Motor neuron (in vitro differentiated cells): ENCODE data around the gene BRINP2. TPM values are rescaled to one million over a fixed set of nuclear protein-coding genes. Genes with fewer than 3 reads are reported as not detected.

Source experiments
- ATAC-seq, 8 experiments: fragments of 200-7000 bp; cut with Tn5 transposase; replicated peaks in 6 of 8; 2 replicates each; pipeline ENCODE4 v1.8.0; 2021; ENCODE audit warnings: mild to moderate bottlenecking in 8 of 8, moderate library complexity in 8 of 8
- H3K27ac ChIP-seq, 2 donors: fragments of 250-450 bp; sonication (Bioruptor Pico); 2 replicates each; pipeline ENCODE4 v1.9.0; 2021; ENCODE audit warnings: antibody characterized with exemption in 2 of 2, mild to moderate bottlenecking in 2 of 2, moderate library complexity in 1 of 2
- H3K4me1 ChIP-seq, 2 donors: fragments of 250-450 bp; sonication (Bioruptor Pico); replicated peaks in 1 of 2; 2 replicates each; pipeline ENCODE4 v1.6.1; 2021; ENCODE audit warnings: antibody characterized with exemption in 2 of 2, mild to moderate bottlenecking in 2 of 2, moderate library complexity in 1 of 2
- H3K4me3 ChIP-seq, 5 donors: fragments of 250-450 bp; sonication (Bioruptor Pico); 2 replicates each; pipeline ENCODE4 v1.9.0; 2021; ENCODE audit warnings: antibody characterized with exemption in 5 of 5, mild to moderate bottlenecking in 5 of 5, moderate library complexity in 4 of 5
- WGBS, 10 experiments: fragments of 450-650 bp; shearing (Covaris generic); methylation state at CpG; one replicate each; pipeline ENCODE4 v1.0.0; 2022; 5-methylcytosine and 5-hydroxymethylcytosine counted together
- in situ Hi-C, 9 experiments: fragments of 400-800 bp; cut with MboI; loops; one replicate each; pipeline ENCODE4 v1.15.0; 2021; ENCODE audit warnings: low sequenced_read_pairs in 9 of 9, low pct_unique_long_range_greater_than_20kb in 2 of 9; ENCODE audit not compliant: unreplicated experiment in 9 of 9
- total RNA-seq, 8 experiments: library from RNA; unstranded; fragments of 300-600 nt; gene quantifications; 2 replicates each; pipeline versions ENCODE4 v1.2.3 to v1.2.4, GENCODE V29; 2022

The BRINP2 gene
- total RNA-seq, 8 experiments from 2014 or later = 0.09 to 6.2 (median 3.2) TPM; not detected in 1

DNA sequence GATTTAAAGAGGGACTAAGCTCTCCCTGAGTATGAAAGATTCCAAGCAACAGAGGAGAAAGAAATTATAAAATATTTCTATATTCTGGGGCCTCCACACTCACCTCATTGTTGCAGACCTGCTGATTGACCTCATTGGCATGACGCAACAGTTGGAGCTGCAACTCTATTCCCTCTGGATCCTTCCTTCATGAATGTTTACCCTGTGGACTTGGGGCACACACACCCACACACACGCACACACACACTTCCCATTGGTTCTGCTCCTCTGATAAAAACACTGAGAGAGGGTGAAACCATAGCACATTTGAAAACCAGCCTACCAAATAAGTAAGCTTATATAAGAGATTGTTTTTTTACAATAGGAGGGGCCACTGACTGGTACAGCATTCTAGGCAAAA lies 159.1 kb downstream of the BRINP2 start:
- in situ Hi-C loops = no loop called here
- no peak overlapping the region for H3K4me3 ChIP-seq
- 17 to 100% (median 74%) methylated on average over 1 to 2 of the region's 2 CpGs; no CpG with 5 or more reads in 2 of the 10 experiments for WGBS, 10 experiments
- ATAC-seq = no peak
- H3K4me1 ChIP-seq = peaks cover 0 to 3% of the 10 kb centered on the region in 2 donors
- no peak overlapping the region for H3K27ac ChIP-seq

Other genes with a start within 250 kb of the BRINP2 start
- gene ASTN1, start 6.2 kb upstream of the BRINP2 start, total RNA-seq = 10 to 100 TPM in 5 of 8 experiments, under 1 TPM in 3; 0.10 to 89.1 (median 37.5) TPM